ENCODE data around the gene SERP2. TPM values are rescaled to one million over a fixed set of nuclear protein-coding genes. Genes with fewer than 3 reads are reported as not detected.

The SERP2 gene
- total and polyA plus RNA-seq, 10 of the 15 experiments (the other 5 are each of a cell fraction or from before 2014, with no cell fraction given) = not detected

GRCh38 chr13:44326961-44327360 lies 46.7 kb upstream of the SERP2 start:
- no peaks in the 10 kb centered on the region for H4K20me1 ChIP-seq (ENCODE audit: control insufficient read depth, insufficient read depth)
- no peaks in the 10 kb centered on the region for H3K36me3 ChIP-seq (ENCODE audit: control insufficient read depth in 2 of 2, insufficient read depth in 2 of 2, low read length in 1 of 2)
- ChIA-PET CTCF (no interaction called here), POLR2A (no interaction called here), SMC1A (ENCODE audit: uncharacterized antibody, unreplicated experiment) (no interaction called here), RAD21 (ENCODE audit: unreplicated experiment) (no interaction called here)
- no TSS peak for BruUV-seq (replicated peaks)
- no peak overlapping the region for H2AFZ ChIP-seq (ENCODE audit: control insufficient read depth, low read depth, low read length)
- H3K4me2 ChIP-seq (ENCODE audit: control insufficient read depth, insufficient read depth) = no peak overlapping the region
- FAIRE-seq = no peak
- no peak for DNase-seq (ENCODE audit: low read depth, low spot score)
- no peak overlapping the region for H3K27ac ChIP-seq (ENCODE audit: control insufficient read depth, insufficient read depth)
- in situ Hi-C loops (cut with MboI) (no loop called here), intact Hi-C loops (cut with micrococcal nuclease; ENCODE audit: unreplicated experiment) (no loop called here)
- H3K27me3 ChIP-seq (replicated peaks in 1 of 2; ENCODE audit: control insufficient read depth in 2 of 2, insufficient read depth in 2 of 2, low read length in 1 of 2) = no peaks in the 10 kb centered on the region; a peak in 1 of 4 replicates
- H3K9me3 ChIP-seq (replicated peaks; ENCODE audit: control insufficient read depth, insufficient read depth, low read length) = no peaks in the 10 kb centered on the region
- H3K4me1 ChIP-seq (ENCODE audit: control insufficient read depth, insufficient read depth, low read length) = no peaks in the 10 kb centered on the region
- ATAC-seq = no peak
- WGBS (ENCODE audit: insufficient coverage, insufficient replicate concordance, low lambda C conversion rate, missing lambda C conversion rate) = 27% methylated on average over 2 of the region's 2 CpGs
- H3K4me3 ChIP-seq = no peak overlapping the region
- no peak for TF ChIP-seq ZBED1 (IDR thresholded peaks at IDR 0.05; ENCODE audit: borderline replicate concordance)
- no peak for TF ChIP-seq ZNF24 (IDR thresholded peaks at IDR 0.05)
- TF ChIP-seq PRDM15 (CRISPR knock-in tag; IDR thresholded peaks at IDR 0.05) = no peak
- no peak for TF ChIP-seq SUZ12 (IDR thresholded peaks at IDR 0.05; ENCODE audit: unreplicated experiment)
- no peak for TF ChIP-seq ESRRA (IDR thresholded peaks at IDR 0.05; ENCODE audit: low read length)
- no peak for TF ChIP-seq ZZZ3 (IDR thresholded peaks at IDR 0.05; ENCODE audit: control insufficient read depth, insufficient read length, low read depth)
- TF ChIP-seq MYB (IDR thresholded peaks at IDR 0.05; ENCODE audit: borderline replicate concordance, low read depth, low read length) = no peak
- no peak for TF ChIP-seq CHD2 (IDR thresholded peaks at IDR 0.05; ENCODE audit: borderline replicate concordance, low read depth, low read length)
- TF ChIP-seq GABPA (IDR thresholded peaks at IDR 0.05; ENCODE audit: low read depth) = no peak
- TF ChIP-seq E4F1 (IDR thresholded peaks at IDR 0.05; ENCODE audit: borderline replicate concordance, partially characterized antibody) = no peak
- TF ChIP-seq PKNOX1 (IDR thresholded peaks at IDR 0.05) = no peak
- TF ChIP-seq SUPT20H (IDR thresholded peaks at IDR 0.05; ENCODE audit: borderline replicate concordance, control insufficient read depth, low read depth, low read length) = no peak
- TF ChIP-seq PBX3 (IDR thresholded peaks at IDR 0.05; ENCODE audit: insufficient replicate concordance, low read depth, low read length) = no peak
- TF ChIP-seq CREM (IDR thresholded peaks at IDR 0.05; ENCODE audit: low read depth) = no peak
- TF ChIP-seq GATAD2B (conservative IDR thresholded peaks at IDR 0.05; ENCODE audit: low read depth) = no peak
- no peak for TF ChIP-seq CBFB (IDR thresholded peaks at IDR 0.05; ENCODE audit: low read depth)
- TF ChIP-seq ZNF274 (IDR thresholded peaks at IDR 0.05; ENCODE audit: insufficient read depth, insufficient read length) = no peak
- H3K79me2 ChIP-seq (ENCODE audit: control insufficient read depth, insufficient read depth, low read length) = no peaks in the 10 kb centered on the region
- H3K9ac ChIP-seq (ENCODE audit: control insufficient read depth, insufficient read depth, low read length) = no peak overlapping the region

Measured in GM12878 (cell line).